Measurements from ENCODE around the gene AFF1. TPM values are rescaled to one million over a fixed set of nuclear protein-coding genes. Genes with fewer than 3 reads are reported as not detected.

Gene AFF1
- polyA plus RNA-seq, 3 donors: 43.7 to 61.5 (median 51.0) TPM

Other genes starting within 250 kb of the AFF1 start
- under 1 TPM in 2 of 3 donors, not detected in 1; 0.25 to 0.42 TPM for gene SLC10A6, start 85.6 kb upstream of the AFF1 start, polyA plus RNA-seq (ENCODE audit: insufficient read length in 3 of 3)
- 1 to 10 TPM; 1.2 to 1.8 (median 1.4) TPM for gene C4orf36, start 42.6 kb upstream of the AFF1 start, polyA plus RNA-seq (ENCODE audit: insufficient read length in 3 of 3)

Measured in renal cortex interstitium (tissue), 3 donors.